Stimulated activated CD8-positive, alpha-beta memory T cell treated with anti-CD3 and anti-CD28 coated beads, Interleukin-7, amount 100 ng/mL, for 48 hours (primary cell): ENCODE data around the gene DOK4.
"Not testable (repeated sequence)": the region's sequence is repeated elsewhere in the genome, so short reads cannot be mapped to it uniquely, and the experiment has no call there.

ENCODE experiments used
- DNase-seq, 2 donors: peaks; one replicate each; pipeline ENCODE4 v3.0.0-alpha.2; 2020; ENCODE audit warnings: low read depth in 1 of 2; ENCODE audit errors: extremely low read depth in 1 of 2

Gene DOK4

DNA sequence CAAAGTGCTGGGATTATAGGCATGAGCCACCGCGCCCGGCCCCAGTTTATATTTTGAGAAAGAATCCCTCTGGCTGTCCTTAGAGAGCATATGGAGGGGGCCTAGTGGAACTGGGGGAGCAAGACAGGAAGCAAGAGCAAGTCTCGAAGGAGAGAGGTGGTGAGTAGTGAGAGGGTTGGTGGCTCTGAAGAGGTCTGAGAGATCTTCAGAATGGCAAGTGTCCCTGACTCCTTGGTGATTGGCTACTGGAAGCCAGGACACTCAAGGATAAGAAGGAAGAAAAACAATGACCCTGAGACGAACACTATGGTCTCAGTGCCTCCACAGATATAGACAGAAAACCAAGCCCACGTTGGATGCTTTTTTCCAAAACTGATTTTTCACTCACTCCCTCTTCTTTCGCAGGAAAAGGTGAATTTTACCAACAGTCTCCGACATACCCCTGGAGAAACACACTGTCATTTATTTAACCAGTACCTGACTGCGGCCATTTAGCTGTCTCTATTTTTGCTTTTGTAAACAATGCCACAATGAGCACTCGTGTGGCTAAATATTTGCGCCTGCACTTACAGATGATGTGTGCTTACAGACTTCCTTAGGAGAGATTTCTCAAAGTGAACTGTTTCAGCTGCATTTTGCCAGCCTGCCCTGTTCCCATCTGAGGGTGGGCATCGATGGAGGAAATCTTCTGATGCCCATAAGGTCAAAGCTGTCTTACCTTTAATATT lies 15.9 kb upstream of the DOK4 start:
- DNase-seq = no peak

DNA sequence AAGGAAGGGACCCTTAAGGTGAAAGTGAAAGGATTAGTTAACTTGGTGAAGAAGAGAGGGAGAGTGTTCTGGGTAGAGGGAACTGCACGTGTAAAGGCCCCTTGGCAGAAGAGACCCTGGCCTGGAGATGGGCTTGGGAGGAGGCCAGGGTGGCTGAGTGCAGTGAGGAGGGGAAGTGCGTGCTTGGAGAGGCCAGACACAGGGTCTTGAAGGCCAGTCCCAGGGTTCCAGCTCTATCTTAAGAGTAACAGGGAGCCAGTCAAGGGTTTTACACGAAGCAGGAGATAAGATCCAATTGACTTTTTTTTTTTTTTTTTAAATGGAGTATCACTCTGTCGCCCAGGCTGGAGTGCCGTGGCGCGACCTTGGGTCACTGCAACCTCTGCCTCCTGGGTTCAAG lies 15.2 kb upstream of the DOK4 start:
- DNase-seq = no peak

DNA sequence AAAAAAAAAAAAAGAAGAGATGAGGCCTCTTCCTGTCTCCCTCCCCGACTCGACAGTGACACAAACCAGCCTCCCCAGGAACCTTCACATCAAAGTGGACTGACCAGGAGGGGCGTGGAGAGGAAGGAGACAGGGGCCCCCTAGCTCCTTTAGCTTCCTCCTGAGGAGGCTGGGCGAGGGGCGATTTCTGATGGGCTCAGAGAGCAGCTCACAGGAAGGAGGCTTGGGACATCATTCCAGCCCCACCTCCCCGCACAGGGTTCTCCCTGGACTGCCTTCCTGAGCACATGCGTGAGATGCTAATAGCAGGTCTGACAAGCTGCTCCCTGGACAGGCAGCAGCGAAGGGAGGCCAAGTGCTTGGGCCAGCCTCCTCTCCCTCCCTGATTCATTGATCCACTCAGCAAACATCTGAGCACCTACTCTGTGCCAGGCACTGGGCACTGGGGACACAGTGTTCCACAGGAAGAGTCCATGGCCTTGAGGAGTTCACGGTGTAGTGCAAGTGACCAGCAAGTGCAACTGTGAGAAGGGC lies 14.4 kb upstream of the DOK4 start:
- no peak for DNase-seq

DNA sequence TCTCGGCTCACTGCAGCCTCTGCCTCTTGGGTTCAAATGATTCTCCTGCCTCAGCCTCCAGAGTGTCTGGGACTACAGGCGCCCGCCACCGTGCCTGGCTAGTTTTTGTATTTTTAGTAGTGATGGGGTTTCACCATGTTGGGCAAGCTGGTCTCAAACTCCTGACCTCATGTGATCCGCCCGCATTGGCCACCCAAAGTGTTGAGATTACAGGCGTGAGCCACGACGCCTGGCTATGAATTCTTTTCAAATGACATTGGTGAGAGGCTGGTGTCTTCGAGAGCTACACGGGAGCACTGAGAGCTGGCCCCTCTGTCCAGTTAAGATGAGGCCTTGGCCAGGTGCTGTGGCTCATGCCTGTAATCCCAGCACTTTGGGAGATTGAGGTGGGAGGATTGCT lies 13.6 kb upstream of the DOK4 start:
- DNase-seq = not testable (repeated sequence)

DNA sequence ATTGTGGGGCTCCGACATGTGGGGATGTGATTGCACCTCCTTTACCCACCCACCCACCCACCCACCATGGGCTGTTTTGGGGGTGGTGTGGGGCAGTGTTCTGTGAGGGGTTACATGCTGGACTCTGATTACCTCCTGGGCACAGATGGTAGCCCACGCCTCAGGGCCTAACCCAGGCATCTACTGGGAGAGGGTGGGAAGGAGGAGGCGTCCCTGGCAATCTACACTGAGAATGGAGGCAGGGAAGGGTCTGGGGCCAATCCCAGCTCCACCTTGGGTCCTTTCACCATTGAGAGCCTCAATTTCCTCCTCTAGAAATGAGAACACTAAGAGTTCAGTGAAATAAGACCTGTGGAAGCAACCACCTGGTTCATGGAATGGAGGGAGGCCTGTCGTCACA lies 11.7 kb upstream of the DOK4 start:
- DNase-seq = no peak

DNA sequence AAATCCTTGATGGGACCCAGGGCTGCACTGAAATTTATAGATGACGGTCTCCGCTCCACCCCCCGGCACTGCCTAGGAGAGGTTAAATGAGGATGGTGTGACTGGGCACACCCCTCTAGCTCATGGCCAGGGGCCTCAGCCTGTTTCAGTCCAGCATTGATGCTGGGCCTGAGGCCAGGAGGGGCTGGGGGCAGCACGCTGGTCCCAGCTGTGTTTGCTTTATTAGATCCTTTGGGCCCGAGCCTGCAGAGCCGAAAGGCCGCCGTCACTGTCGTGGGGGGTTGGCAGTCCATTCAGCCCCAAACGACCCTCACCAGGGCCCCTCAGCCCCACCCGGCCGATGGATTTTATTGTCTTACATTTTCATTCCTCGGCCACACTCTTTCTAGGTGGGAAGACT lies 10.8 kb upstream of the DOK4 start:
- DNase-seq = no peak

DNA sequence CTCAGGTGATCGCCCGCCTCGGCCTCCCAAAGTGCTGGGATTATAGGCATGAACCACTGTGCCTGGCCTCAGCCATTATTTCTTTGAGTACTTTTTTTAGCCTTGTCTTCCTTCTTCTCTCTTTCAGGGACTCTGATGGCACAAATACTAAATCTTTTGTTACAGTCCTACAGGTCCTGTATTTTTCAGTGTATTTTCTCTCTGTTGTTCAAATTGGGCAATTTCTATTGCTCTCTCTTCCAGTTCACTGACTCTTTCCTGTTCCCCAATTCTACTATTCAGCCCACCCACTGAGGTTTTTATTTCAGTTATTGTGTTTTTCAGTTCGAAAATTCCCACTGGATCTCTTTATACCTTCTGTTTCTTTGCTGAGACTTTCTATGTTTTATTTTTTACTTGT lies 7.5 kb upstream of the DOK4 start:
- DNase-seq = no peak

DNA sequence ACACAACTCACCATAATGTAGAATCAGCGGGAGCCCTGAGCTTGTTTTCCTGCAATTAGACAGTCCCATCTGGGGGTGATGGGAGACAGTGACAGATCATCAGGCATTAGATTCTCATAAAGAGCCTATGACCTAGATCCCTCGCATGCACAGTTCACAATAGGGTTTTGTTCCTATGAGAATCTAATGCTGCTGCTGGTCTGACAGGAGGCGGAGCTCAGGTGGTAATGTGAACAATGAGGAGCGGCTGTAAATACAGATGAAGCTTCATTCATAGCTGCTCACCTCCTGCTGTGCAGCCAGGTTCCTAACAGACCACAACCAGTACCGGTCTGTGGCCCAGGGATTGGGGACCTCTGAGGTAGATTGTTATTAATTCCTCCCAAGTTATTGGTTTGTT lies 2.9 kb upstream of the DOK4 start:
- DNase-seq = no peak

DNA sequence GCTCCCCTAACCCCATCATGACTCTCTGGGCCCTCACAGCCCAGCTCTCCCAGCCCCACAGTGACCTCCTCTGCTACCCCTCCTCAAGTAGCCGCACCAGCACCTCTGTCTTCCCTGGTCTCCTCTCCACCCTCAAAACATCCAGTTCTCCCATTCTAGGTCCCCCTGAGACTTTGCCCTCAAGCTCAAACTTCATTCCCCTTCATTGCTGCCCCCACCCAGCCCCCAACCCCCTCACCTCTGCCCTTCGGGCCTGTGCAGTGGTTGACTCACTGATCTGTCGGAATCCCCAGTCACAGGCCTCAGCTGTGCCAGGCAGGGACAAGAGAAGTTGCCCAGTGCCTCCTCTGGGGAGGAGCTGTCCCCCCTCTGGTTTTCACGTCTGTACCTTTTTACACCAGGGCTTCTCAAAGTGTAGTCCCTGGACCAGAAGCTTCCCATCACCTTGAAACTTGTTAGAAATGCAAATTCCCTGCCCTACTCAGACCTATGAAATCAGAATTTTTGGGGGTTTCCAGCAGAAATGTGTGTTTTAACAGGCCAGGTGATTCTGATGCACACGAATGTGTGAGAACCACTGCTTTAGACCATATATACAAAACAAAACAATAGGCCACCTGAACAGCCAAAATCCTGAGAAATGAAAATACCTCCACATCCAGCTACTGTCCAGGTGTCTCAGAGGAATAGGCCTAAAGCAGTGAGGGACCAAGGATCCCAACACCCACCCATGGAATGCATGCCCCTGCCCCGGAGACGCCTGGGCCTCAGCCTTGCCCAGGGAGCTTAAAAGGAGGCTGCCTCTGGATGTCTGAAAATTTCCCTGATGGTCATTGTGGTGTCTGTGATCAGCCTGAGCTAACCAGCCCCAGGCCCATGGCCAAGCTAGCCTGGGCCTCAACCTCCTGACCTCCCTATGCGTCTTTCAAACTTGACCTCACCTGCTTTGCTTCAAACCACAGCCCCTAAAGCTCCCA lies 853 bp upstream of the DOK4 start:
- DNase-seq = no peak

DNA sequence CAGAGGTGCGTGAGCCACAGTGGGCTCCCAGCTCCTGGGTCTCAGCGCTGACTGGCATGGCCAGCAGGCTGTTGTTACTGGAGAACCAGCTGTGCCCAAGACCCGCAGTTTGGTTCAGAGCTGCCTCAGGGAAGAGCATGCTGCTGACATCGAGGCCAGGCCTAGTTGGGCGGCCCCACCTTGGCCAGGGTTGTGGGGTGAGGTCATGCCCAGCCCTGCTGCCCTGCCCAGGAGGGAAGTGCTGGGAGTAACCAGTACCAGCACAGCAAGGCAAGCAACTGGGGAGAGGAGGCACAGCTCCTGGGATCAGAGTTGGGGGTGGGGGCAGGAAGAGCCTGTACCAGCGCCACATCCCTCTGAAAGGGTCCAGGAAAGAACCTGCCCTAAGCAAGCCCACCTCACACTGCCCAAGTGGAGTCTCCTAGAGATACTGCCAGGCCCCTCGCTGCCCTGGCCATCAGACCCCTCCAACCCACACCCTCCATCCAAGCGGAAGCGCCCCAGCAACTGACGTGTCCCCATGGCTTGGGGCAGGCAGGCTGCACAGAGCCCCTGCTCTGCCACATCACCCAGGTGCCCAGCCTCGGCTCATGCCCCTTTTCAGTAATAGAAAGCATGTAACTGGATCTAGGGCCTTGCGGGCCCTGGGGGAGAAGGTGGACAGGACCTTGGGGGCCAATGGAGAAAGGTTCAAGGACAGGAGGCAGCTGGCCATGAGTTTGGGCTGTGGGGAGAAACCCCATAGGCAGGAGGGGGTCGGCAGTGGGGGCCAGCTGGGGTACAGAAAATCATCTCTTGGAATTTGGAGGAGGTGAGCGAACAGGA lies 990 bp downstream of the DOK4 start:
- DNase-seq = no peak

DNA sequence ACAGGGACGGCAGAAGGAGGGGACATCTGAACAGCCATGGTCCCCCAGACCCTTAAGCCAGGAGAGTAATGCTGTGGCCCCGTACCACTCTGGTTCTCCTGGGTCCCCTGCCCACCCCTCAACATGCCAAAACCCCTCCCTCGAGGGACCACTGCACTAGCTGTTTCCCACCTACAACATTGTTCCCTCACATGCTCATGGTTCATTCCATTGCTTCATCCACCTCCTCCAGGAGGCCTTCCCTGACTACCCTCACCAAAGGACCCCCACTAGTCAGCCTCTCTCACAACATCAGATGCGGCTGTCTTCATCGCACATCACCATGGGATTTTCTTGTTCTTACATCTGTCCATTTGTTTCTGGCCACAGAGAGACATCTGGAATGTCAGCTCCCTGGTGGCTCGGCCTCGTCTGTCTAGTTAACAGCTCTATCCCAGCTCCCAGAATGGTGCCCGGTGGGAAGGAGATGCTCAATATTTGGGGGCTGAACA lies 1.7 kb downstream of the DOK4 start:
- DNase-seq = no peak

DNA sequence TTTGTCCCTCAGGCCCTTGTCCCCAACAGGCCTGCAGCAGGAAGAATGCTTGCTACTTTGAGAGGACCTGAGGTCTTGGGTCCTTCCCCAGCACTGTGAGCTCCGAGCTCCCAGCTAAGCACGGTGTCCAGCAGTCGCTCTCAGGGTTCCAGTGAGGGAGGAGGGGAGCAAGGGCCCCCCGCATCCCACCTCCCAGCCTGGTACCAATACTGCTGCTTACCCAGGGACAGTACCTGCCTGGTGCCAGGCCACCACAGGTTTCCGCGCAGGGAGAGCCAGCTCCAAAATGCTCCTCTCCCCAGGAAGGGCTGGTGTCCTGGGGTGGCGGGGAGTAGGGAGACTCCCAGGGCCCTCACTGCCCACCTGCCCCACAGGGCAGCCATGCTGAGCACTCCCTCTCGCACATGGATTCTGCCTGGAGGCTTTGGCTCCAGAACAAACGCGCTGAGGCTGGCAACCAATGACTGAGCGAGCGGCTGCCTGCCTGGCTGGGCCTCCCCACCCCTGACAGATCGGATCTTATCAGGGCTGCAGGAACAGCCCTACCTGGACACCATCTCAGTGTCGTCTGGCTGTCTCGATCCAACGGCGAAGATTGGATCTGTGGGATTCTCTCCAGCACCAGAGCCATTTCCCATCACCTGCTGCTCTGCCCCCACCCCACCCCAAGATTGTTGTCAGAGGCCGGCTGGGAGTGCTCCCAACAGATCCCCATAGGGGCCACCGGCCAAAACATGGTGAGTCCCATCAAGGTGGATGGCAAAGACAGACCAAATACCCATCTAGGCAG lies 2.4 kb downstream of the DOK4 start:
- no peak for DNase-seq

DNA sequence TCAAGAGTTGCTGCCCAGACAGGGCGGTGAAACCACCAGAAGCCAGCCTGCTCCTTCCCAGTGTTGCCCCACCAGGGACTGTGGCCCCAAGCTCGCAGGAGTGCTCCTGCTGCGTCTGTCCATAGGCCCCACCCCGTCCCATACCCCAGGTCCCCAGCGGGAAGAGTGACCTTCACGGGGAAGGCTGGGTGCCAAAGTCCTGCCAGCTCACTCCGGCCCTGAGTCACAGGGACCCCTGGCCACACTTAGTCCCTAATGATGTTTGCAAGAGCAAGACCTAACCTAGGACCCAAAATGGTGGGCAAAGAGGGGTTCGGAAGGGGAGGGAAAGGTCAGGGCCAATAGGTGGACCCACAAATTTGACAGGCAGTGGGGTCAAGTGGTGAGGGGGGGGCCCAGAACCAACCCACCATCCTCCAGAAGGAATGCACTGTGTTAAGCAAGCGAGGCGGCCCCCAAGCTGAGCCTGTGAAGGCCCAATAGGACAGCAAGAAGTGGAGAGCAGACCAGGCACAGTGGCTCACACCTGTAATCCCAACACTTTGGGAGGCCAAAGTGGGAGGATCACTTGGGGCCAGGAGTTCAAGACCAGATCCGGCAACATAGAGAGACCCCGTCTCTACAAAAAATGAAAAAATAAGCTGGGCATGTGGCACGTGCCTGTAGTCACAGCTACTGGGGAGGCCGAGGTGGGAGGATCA lies 3.3 kb downstream of the DOK4 start:
- no peak for DNase-seq

DNA sequence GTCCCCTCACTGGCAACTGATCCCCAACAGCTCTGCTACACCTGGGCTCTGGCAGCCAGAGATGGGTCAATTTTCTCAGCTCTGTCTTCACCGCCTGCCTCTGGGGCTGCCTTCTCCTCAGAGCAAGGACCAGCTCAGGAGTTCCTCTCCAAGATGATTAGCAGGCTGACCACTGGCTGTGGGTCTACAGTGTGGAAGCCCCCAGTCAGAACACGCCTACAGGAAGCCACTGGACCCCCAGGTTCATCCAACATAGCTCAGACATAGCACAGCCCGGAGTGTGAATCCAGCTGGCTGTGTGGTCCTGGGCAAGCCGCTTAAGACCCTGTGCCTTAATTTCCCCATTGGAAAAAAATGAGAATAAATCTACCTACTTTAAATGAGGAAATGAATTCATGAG lies 4.9 kb downstream of the DOK4 start:
- no peak for DNase-seq

DNA sequence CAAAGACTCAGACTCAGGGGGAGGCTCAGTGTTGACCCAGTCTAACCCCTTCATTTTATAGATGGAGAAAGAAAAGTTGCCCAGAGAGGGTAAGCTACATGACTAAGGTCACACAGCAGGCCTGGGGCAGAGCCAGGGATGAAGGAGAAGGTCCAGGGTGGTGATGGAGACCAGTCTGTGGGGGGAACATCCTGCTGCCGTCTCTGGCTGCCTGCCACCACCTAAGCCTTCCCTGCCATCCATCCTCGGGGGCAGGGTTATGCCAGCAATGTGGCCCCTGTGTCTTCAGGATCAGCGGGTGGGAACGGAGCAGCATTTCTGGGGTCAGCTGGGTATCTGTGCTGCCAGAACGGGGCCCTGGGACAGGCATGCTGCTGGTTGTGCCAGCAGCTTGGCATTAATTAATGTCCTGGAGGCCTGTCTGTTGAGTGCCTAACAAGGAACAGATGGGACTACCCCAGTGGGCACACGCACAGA lies 5.5 kb downstream of the DOK4 start:
- DNase-seq = no peak

DNA sequence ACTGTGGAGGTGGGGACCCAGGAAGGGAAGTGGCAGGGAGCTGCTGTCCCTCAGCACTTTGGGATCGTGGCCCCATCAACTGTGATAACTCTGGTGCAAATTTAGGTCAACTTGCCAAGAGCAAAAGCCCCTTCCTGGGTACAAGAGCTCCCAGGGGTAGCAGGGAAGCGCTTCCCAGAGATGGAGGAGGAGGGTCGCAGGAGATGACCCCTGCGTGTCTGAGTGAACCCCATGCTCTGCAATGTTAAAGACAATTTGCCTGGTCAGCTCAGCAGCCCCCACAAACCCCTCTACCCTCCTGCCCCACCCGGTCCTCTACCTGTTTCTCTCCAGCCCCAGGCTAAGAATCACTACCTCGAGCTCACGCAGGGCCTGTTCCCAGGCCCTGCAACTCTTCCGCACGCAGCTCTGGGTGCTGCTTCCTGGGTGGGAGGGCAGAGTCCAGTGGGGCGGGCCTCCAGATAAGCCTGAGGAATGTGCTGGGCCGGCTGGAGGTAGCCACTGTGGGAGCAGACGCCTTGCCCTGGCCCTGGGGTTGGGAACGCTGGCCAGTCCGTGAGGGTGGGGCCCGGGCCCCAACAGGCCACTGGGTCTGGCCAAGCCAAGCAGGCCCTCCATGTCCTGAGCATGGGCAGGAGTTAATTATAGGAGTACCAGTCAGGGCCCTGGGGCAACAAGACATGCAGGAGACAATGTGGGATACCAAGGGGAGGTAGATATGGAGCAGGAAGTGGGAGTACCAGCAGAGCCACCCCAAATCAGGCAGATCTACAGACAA lies 6.1 kb downstream of the DOK4 start:
- no peak for DNase-seq

DNA sequence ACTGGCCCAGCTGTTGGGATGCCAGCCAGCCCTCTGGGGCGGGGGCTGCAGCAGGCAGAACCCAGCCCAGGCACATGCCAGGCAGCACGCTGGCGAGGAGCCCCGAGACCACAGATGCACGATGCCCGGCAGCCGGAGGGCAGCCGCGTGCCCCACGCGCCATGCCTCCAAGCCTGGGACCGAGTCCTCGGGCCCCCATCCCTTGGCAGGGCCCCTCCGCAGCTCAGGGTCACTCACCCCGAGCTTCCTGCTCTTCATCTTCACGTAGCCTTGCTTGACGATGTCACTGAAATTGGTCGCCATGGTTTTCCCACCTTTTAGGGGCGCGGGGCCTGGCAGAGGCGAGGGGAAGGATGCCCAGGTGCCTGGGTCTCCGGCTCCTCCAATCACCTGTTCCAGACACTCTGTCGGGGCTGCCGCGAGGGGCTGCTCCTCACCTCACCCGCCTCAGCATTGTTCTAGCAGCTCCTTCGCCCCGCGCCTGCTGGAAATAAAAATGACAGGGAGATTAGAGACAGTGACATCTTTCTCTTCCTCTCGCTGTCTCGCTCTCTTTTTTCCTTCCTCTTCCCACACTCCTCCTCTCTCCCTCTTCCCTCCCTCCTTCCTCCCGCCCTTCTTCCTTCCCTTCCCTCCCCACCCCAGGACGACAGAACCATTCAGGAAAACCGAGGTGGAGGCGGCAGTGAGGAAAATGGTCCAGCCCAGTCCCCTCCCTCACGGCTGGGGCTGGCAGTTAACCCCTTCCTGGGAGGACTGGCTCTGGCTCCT lies 6.9 kb downstream of the DOK4 start:
- no peak for DNase-seq
